ENCODE measurements around the gene ZSCAN20.

DNA sequence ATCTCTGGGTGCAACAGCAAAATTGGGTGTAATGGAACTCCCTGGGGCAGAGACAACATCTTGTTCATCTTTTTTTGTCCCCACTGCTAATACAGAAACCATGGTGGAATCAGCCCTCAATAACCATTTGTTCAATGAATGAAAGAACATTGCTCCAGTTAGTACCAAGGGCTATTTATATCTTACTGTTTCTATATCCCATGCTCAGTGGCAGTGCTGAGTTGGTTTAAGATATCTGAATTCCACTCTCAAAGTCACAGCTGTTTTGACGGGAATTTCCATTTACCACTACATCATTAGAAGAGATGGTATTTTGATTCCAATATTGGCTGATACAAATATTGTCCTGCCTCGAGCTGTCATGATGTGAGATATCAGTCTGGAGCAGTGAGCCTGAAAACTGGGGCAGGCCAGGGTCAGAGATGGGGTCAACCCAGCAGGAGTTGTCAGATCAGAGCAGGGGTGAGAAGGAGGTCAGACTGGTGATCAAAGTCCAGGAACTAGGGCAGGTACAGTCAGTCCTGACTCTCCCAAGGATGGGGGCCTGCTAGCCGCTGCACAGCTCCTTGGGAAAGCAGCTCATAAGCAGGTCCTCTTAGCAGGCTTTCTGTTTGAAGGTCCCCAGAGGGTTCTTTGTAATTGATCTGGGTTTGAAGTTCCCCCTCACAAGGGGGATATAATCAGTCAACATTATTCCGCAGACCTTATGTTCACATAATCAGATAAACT, 35.7 kb upstream of the ZSCAN20 start:
- TF ChIP-seq, protein P1, sequence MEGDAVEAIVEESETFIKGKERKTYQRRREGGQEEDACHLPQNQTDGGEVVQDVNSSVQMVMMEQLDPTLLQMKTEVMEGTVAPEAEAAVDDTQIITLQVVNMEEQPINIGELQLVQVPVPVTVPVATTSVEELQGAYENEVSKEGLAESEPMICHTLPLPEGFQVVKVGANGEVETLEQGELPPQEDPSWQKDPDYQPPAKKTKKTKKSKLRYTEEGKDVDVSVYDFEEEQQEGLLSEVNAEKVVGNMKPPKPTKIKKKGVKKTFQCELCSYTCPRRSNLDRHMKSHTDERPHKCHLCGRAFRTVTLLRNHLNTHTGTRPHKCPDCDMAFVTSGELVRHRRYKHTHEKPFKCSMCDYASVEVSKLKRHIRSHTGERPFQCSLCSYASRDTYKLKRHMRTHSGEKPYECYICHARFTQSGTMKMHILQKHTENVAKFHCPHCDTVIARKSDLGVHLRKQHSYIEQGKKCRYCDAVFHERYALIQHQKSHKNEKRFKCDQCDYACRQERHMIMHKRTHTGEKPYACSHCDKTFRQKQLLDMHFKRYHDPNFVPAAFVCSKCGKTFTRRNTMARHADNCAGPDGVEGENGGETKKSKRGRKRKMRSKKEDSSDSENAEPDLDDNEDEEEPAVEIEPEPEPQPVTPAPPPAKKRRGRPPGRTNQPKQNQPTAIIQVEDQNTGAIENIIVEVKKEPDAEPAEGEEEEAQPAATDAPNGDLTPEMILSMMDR (IDR thresholded peaks at IDR 0.05; ENCODE audit: low read depth, low read length, poor library complexity, severe bottlenecking), result no peak
- TF ChIP-seq EZH2phosphoT487 (IDR thresholded peaks at IDR 0.05; ENCODE audit: borderline replicate concordance, low read length), result no peak
